ENCODE data around the gene TTC38. TPM values are rescaled to one million over a fixed set of nuclear protein-coding genes. Genes with fewer than 3 reads are reported as not detected.

TTC38 gene
- total RNA-seq, 1 donor from 2014 or later: 28.1 TPM

GRCh38 chr22:46272196-46272595 lies 4.4 kb downstream of the TTC38 start:
- H3K36me3 Mint-ChIP-seq (ENCODE audit: unreplicated experiment): peaks cover 19% of the 10 kb centered on the region
- no peaks in the 10 kb centered on the region for H3K27me3 Mint-ChIP-seq (ENCODE audit: unreplicated experiment)
- H3K4me3 Mint-ChIP-seq (ENCODE audit: unreplicated experiment): no peak overlapping the region
- DNase-seq (ENCODE audit: extremely low spot score, unreplicated experiment): no peak
- H3K27ac Mint-ChIP-seq (ENCODE audit: unreplicated experiment): no peak overlapping the region
- no peak for TF ChIP-seq CTCF (IDR thresholded peaks at IDR 0.05)
- peaks cover 24% of the 10 kb centered on the region for H3K4me1 Mint-ChIP-seq (ENCODE audit: unreplicated experiment)
- H3K9me3 Mint-ChIP-seq (ENCODE audit: unreplicated experiment): peaks cover 4% of the 10 kb centered on the region

- Mint-ChIP-seq H3K9me3 (ENCODE audit: unreplicated experiment) (peaks cover 4% of the 10 kb centered on the region), H3K4me3 (ENCODE audit: unreplicated experiment) (no peak overlapping the region), H3K4me1 (ENCODE audit: unreplicated experiment) (peaks cover 19% of the 10 kb centered on the region), H3K27me3 (ENCODE audit: unreplicated experiment) (no peaks in the 10 kb centered on the region), H3K27ac (ENCODE audit: unreplicated experiment) (no peak overlapping the region), H3K36me3 (ENCODE audit: unreplicated experiment) (peaks cover 19% of the 10 kb centered on the region)
- TF ChIP-seq CTCF (IDR thresholded peaks at IDR 0.05): no peak
- DNase-seq (ENCODE audit: extremely low spot score, unreplicated experiment): no peak
These were observed 5.1 kb downstream of the TTC38 start for GRCh38 chr22:46272762-46273431.

GRCh38 chr22:46273432-46274148 lies 5.8 kb downstream of the TTC38 start:
- no peak overlapping the region for H3K27ac Mint-ChIP-seq (ENCODE audit: unreplicated experiment)
- H3K4me1 Mint-ChIP-seq (ENCODE audit: unreplicated experiment): peaks cover 15% of the 10 kb centered on the region
- no peak overlapping the region for H3K4me3 Mint-ChIP-seq (ENCODE audit: unreplicated experiment)
- no peak for TF ChIP-seq CTCF (IDR thresholded peaks at IDR 0.05)
- no peak for DNase-seq (ENCODE audit: extremely low spot score, unreplicated experiment)
- H3K36me3 Mint-ChIP-seq (ENCODE audit: unreplicated experiment): peaks cover 26% of the 10 kb centered on the region
- H3K9me3 Mint-ChIP-seq (ENCODE audit: unreplicated experiment): peaks cover 4% of the 10 kb centered on the region
- no peaks in the 10 kb centered on the region for H3K27me3 Mint-ChIP-seq (ENCODE audit: unreplicated experiment)

GRCh38 chr22:46274381-46274780 lies 6.6 kb downstream of the TTC38 start:
- peaks cover 7% of the 10 kb centered on the region for H3K4me1 Mint-ChIP-seq (ENCODE audit: unreplicated experiment)
- H3K4me3 Mint-ChIP-seq (ENCODE audit: unreplicated experiment): no peak overlapping the region
- H3K27me3 Mint-ChIP-seq (ENCODE audit: unreplicated experiment): no peaks in the 10 kb centered on the region
- TF ChIP-seq CTCF (IDR thresholded peaks at IDR 0.05): no peak
- peaks cover 26% of the 10 kb centered on the region for H3K36me3 Mint-ChIP-seq (ENCODE audit: unreplicated experiment)
- peaks cover 4% of the 10 kb centered on the region for H3K9me3 Mint-ChIP-seq (ENCODE audit: unreplicated experiment)
- no peak overlapping the region for H3K27ac Mint-ChIP-seq (ENCODE audit: unreplicated experiment)
- no peak for DNase-seq (ENCODE audit: extremely low spot score, unreplicated experiment)

- peaks cover 4% of the 10 kb centered on the region for H3K9me3 Mint-ChIP-seq (ENCODE audit: unreplicated experiment)
- H3K27ac Mint-ChIP-seq (ENCODE audit: unreplicated experiment): no peak overlapping the region
- no peaks in the 10 kb centered on the region for H3K4me1 Mint-ChIP-seq (ENCODE audit: unreplicated experiment)
- DNase-seq (ENCODE audit: extremely low spot score, unreplicated experiment): no peak
- TF ChIP-seq CTCF (IDR thresholded peaks at IDR 0.05): no peak
- no peak overlapping the region for H3K4me3 Mint-ChIP-seq (ENCODE audit: unreplicated experiment)
- no peaks in the 10 kb centered on the region for H3K27me3 Mint-ChIP-seq (ENCODE audit: unreplicated experiment)
- peaks cover 26% of the 10 kb centered on the region for H3K36me3 Mint-ChIP-seq (ENCODE audit: unreplicated experiment)
These were observed 7.8 kb downstream of the TTC38 start for GRCh38 chr22:46275455-46276122.

All from osteocyte (in vitro differentiated cells).